Neural progenitor cell (in vitro differentiated cells): ENCODE data around the gene GLS. TPM values are rescaled to one million over a fixed set of nuclear protein-coding genes. Genes with fewer than 3 reads are reported as not detected.

ENCODE experiments used
- DNase-seq: peaks from one replicate; pipeline ENCODE4 v3.0.0-alpha.2; 2016; ENCODE audit warnings: low spot score
- H2AFZ ChIP-seq: fragments of 200-600 bp; sonication (generic); replicated peaks from 2 replicates; pipeline ENCODE4 v1.6.1; 2016; ENCODE audit warnings: antibody characterized with exemption
- H3F3A ChIP-seq: fragments of 200-600 bp; sonication (generic); 2 replicates; pipeline ENCODE4 v1.6.1; 2016; ENCODE audit warnings: antibody characterized with exemption, low read depth
- H3K27ac ChIP-seq: fragments of 200-600 bp; sonication (generic); 2 replicates; pipeline ENCODE4 v1.5.1; 2016; ENCODE audit warnings: mild to moderate bottlenecking
- H3K27me3 ChIP-seq: fragments of 200-600 bp; sonication (generic); 2 replicates; pipeline ENCODE4 v1.6.1; 2016; ENCODE audit warnings: mild to moderate bottlenecking, moderate library complexity
- H3K36me3 ChIP-seq: fragments of 200-600 bp; sonication (generic); 2 replicates; pipeline ENCODE4 v1.5.1; 2016
- H3K4me1 ChIP-seq: fragments of 200-600 bp; sonication (generic); 2 replicates; pipeline ENCODE4 v1.6.1; 2016; ENCODE audit warnings: mixed run types
- H3K4me2 ChIP-seq: fragments of 200-600 bp; sonication (generic); 2 replicates; pipeline ENCODE4 v1.6.1; 2016
- H3K4me3 ChIP-seq: fragments of 200-600 bp; sonication (generic); 2 replicates; pipeline ENCODE4 v1.5.1; 2016
- H3K79me2 ChIP-seq: fragments of 200-600 bp; sonication (generic); 2 replicates; pipeline ENCODE4 v1.6.1; 2016; ENCODE audit warnings: low read depth
- H3K9ac ChIP-seq: fragments of 200-600 bp; sonication (generic); 2 replicates; pipeline ENCODE4 v1.6.1; 2016
- H3K9me3 ChIP-seq: fragments of 200-600 bp; sonication (generic); 2 replicates; pipeline ENCODE4 v1.5.1; 2016; ENCODE audit warnings: low read depth
- H4K20me1 ChIP-seq: fragments of 200-600 bp; sonication (generic); 2 replicates; pipeline ENCODE4 v1.6.1; 2016; ENCODE audit warnings: low read depth
- H3K27ac Mint-ChIP-seq: 3 replicates; pipeline ENCODE4 v1.8.0; 2021; ENCODE audit warnings: mixed read lengths
- H3K27me3 Mint-ChIP-seq: 2 replicates; pipeline ENCODE4 v1.8.0; 2022; ENCODE audit warnings: low read depth, mild to moderate bottlenecking, inconsistent platforms, moderate library complexity, mixed read lengths; ENCODE audit not compliant: insufficient read depth
- H3K36me3 Mint-ChIP-seq: 3 replicates; pipeline ENCODE4 v1.8.0; 2021; ENCODE audit warnings: mixed read lengths
- H3K4me1 Mint-ChIP-seq: 3 replicates; pipeline ENCODE4 v1.8.0; 2021; ENCODE audit warnings: mixed read lengths
- H3K4me3 Mint-ChIP-seq: 3 replicates; pipeline ENCODE4 v1.8.0; 2021; ENCODE audit warnings: mild to moderate bottlenecking, moderate library complexity, mixed read lengths
- H3K9me3 Mint-ChIP-seq: 3 replicates; pipeline ENCODE4 v1.8.0; 2020; ENCODE audit warnings: mixed read lengths
- EZH2 ChIP-seq: fragments of 200-600 bp; sonication (generic); IDR thresholded peaks from 2 replicates; pipeline ENCODE4 v1.6.1; 2017; ENCODE audit warnings: antibody characterized with exemption, mild to moderate bottlenecking, moderate library complexity
- EZH2phosphoT487 ChIP-seq: fragments of 200-600 bp; sonication (generic); IDR thresholded peaks from 2 replicates; pipeline ENCODE4 v1.6.1; 2017; ENCODE audit warnings: antibody characterized with exemption
- total RNA-seq: library from RNA; depleted of rRNA; stranded (reverse); fragments of >200 nt; gene quantifications from 2 replicates; pipeline ENCODE4 v1.2.3, GENCODE V29; 2015; ENCODE audit warnings: low replicate concordance
- TF ChIP-seq, protein P1 (sequence below): fragments of 200-600 bp; sonication (generic); IDR thresholded peaks from 2 replicates; pipeline ENCODE4 v1.5.1; 2017; ENCODE audit warnings: antibody characterized with exemption, mild to moderate bottlenecking

The GLS gene
- total RNA-seq, 1 donor from 2014 or later: 54.0 TPM

DNA sequence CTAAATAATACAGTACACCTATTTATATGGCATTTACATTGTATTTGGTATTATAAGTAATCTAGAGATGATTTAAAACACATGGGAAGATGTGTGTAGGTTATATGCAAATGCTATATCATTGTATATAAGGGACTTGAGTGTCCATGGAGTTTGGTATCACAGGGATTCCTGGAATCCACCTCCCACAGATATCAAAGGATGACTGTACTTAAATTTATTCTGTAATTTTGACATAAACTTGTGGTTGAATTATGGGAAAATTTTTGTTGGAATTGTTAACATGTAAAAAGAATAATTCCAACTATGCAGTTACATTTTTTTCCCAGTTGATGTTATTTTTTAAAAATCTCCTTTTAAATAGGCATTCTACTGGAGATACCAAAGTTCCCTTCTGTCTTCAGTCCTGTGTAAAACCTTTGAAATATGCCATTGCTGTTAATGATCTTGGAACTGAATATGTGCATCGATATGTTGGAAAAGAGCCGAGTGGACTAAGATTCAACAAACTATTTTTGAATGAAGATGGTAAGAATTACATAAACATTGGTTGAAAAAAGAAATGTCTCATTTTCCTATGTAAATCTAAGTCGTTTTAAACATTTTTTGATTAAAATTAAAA lies 24.1 kb downstream of the GLS start:
- H3K4me1 ChIP-seq: no peaks in the 10 kb centered on the region
- no peaks in the 10 kb centered on the region for H3K9me3 ChIP-seq
- peaks cover 18% of the 10 kb centered on the region for H3K36me3 ChIP-seq
- no peak overlapping the region for H3K4me2 ChIP-seq
- Mint-ChIP-seq H3K27ac (no peak overlapping the region), H3K9me3 (no peaks in the 10 kb centered on the region), H3K4me1 (no peaks in the 10 kb centered on the region), H3K4me3 (no peak overlapping the region), H3K27me3 (no peaks in the 10 kb centered on the region), H3K36me3 (peaks cover 4% of the 10 kb centered on the region)
- TF ChIP-seq, protein P1, sequence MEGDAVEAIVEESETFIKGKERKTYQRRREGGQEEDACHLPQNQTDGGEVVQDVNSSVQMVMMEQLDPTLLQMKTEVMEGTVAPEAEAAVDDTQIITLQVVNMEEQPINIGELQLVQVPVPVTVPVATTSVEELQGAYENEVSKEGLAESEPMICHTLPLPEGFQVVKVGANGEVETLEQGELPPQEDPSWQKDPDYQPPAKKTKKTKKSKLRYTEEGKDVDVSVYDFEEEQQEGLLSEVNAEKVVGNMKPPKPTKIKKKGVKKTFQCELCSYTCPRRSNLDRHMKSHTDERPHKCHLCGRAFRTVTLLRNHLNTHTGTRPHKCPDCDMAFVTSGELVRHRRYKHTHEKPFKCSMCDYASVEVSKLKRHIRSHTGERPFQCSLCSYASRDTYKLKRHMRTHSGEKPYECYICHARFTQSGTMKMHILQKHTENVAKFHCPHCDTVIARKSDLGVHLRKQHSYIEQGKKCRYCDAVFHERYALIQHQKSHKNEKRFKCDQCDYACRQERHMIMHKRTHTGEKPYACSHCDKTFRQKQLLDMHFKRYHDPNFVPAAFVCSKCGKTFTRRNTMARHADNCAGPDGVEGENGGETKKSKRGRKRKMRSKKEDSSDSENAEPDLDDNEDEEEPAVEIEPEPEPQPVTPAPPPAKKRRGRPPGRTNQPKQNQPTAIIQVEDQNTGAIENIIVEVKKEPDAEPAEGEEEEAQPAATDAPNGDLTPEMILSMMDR: no peak
- no peak for TF ChIP-seq EZH2phosphoT487
- TF ChIP-seq EZH2: no peak
- H3F3A ChIP-seq: no peaks in the 10 kb centered on the region
- H4K20me1 ChIP-seq: no peaks in the 10 kb centered on the region
- H3K9ac ChIP-seq: no peak overlapping the region
- H2AFZ ChIP-seq: no peak overlapping the region
- no peaks in the 10 kb centered on the region for H3K79me2 ChIP-seq
- H3K27ac ChIP-seq: no peak overlapping the region
- no peak for DNase-seq
- no peaks in the 10 kb centered on the region for H3K27me3 ChIP-seq
- H3K4me3 ChIP-seq: no peak overlapping the region

GRCh38 chr2:190908532-190908931 lies 27.9 kb downstream of the GLS start:
- H3K79me2 ChIP-seq: no peaks in the 10 kb centered on the region
- H3K4me2 ChIP-seq: no peak overlapping the region
- H3K4me3 ChIP-seq: no peak overlapping the region
- peaks cover 3% of the 10 kb centered on the region for H3K36me3 Mint-ChIP-seq
- no peak overlapping the region for H3K9ac ChIP-seq
- no peaks in the 10 kb centered on the region for H3K9me3 ChIP-seq
- H3K4me1 ChIP-seq: no peaks in the 10 kb centered on the region
- H3K36me3 ChIP-seq: peaks cover 9% of the 10 kb centered on the region
- no peak overlapping the region for H3K4me3 Mint-ChIP-seq
- no peaks in the 10 kb centered on the region for H3K9me3 Mint-ChIP-seq
- H3K27me3 Mint-ChIP-seq: no peaks in the 10 kb centered on the region
- H3K4me1 Mint-ChIP-seq: no peaks in the 10 kb centered on the region
- no peaks in the 10 kb centered on the region for H3K27me3 ChIP-seq
- no peaks in the 10 kb centered on the region for H4K20me1 ChIP-seq
- H2AFZ ChIP-seq: no peak overlapping the region
- DNase-seq: no peak
- TF ChIP-seq, protein P1: no peak
- TF ChIP-seq EZH2: no peak
- no peak for TF ChIP-seq EZH2phosphoT487
- no peak overlapping the region for H3K27ac Mint-ChIP-seq
- H3K27ac ChIP-seq: no peak overlapping the region
- H3F3A ChIP-seq: no peaks in the 10 kb centered on the region

GRCh38 chr2:190909680-190910079 lies 29.1 kb downstream of the GLS start:
- H3K79me2 ChIP-seq: no peaks in the 10 kb centered on the region
- H3K4me1 ChIP-seq: no peaks in the 10 kb centered on the region

More at GRCh38 chr2:190909680-190910079, 29.1 kb downstream of the GLS start:
- H4K20me1 ChIP-seq: no peaks in the 10 kb centered on the region
- Mint-ChIP-seq H3K27me3 (no peaks in the 10 kb centered on the region), H3K36me3 (peaks cover 3% of the 10 kb centered on the region), H3K4me3 (no peak overlapping the region), H3K27ac (no peak overlapping the region), H3K9me3 (no peaks in the 10 kb centered on the region), H3K4me1 (no peaks in the 10 kb centered on the region)
- no peak for DNase-seq
- H3K9ac ChIP-seq: no peak overlapping the region
- H3F3A ChIP-seq: no peaks in the 10 kb centered on the region
- H3K4me2 ChIP-seq: no peak overlapping the region
- no peak overlapping the region for H3K4me3 ChIP-seq
- TF ChIP-seq EZH2: no peak
- TF ChIP-seq, protein P1: no peak
- no peak for TF ChIP-seq EZH2phosphoT487
- H2AFZ ChIP-seq: no peak overlapping the region
- peaks cover 9% of the 10 kb centered on the region for H3K36me3 ChIP-seq
- no peak overlapping the region for H3K27ac ChIP-seq
- H3K9me3 ChIP-seq: no peaks in the 10 kb centered on the region
- no peaks in the 10 kb centered on the region for H3K27me3 ChIP-seq
